DOHH2 (cell line): Measurements from ENCODE around the gene PIK3AP1.
A peak's percentile ranks its signal among the peaks of the same experiment; 100 is the strongest.
"Not testable (repeated sequence)": the region's sequence is repeated elsewhere in the genome, so short reads cannot be mapped to it uniquely, and the experiment has no call there.

Experiments
- H3F3A ChIP-seq: fragments of 200-600 bp; sonication (generic), shearing (Covaris generic); 2 replicates; pipeline ENCODE4 v1.6.0; 2016; ENCODE audit warnings: antibody characterized with exemption, mild to moderate bottlenecking; ENCODE audit not compliant: control insufficient read depth, insufficient read depth
- H3K27ac ChIP-seq: fragments of 200-600 bp; sonication (generic); 2 replicates; pipeline ENCODE4 v1.5.1; 2014; ENCODE audit warnings: low read depth, mild to moderate bottlenecking, low read length, moderate library complexity
- H3K27me3 ChIP-seq: fragments of 200-600 bp; sonication (generic); 2 replicates; pipeline ENCODE4 v1.6.1; 2014; ENCODE audit warnings: mild to moderate bottlenecking, low read length, mixed read lengths; ENCODE audit not compliant: control insufficient read depth
- H3K36me3 ChIP-seq: fragments of 200-600 bp; sonication (generic); 2 replicates; pipeline ENCODE4 v1.6.1; 2014; ENCODE audit warnings: mild to moderate bottlenecking, low read length, moderate library complexity, mixed read lengths; ENCODE audit not compliant: control insufficient read depth
- H3K4me1 ChIP-seq: fragments of 200-600 bp; sonication (generic); 2 replicates; pipeline ENCODE4 v1.6.1; 2014; ENCODE audit warnings: mild to moderate bottlenecking, low read length, mixed read lengths; ENCODE audit not compliant: control insufficient read depth
- H3K4me2 ChIP-seq: fragments of 200-600 bp; sonication (generic); 2 replicates; pipeline ENCODE4 v1.6.0; 2014; ENCODE audit warnings: mild to moderate bottlenecking, low read length, moderate library complexity
- H3K4me3 ChIP-seq: fragments of 200-600 bp; sonication (generic); 2 replicates; pipeline ENCODE4 v1.5.1; 2014; ENCODE audit warnings: mild to moderate bottlenecking, low read length, mixed read lengths
- H3K79me2 ChIP-seq: fragments of 200-600 bp; sonication (generic); 2 replicates; pipeline ENCODE4 v1.6.1; 2014; ENCODE audit warnings: mild to moderate bottlenecking, low read length, mixed read lengths; ENCODE audit not compliant: control insufficient read depth
- H3K9me2 ChIP-seq: fragments of 200-600 bp; sonication (generic); replicated peaks from 2 replicates; pipeline ENCODE4 v1.6.1; 2014; ENCODE audit warnings: mild to moderate bottlenecking, low read length, mixed read lengths; ENCODE audit not compliant: control insufficient read depth
- H3K9me3 ChIP-seq: fragments of 200-600 bp; sonication (generic); 2 replicates; pipeline ENCODE4 v1.6.1; 2014; ENCODE audit warnings: antibody characterized with exemption, low read length, mixed read lengths; ENCODE audit not compliant: control insufficient read depth, insufficient read depth
- H4K20me1 ChIP-seq: fragments of 200-600 bp; sonication (generic); 2 replicates; pipeline ENCODE4 v1.6.0; 2014; ENCODE audit warnings: low read depth, mild to moderate bottlenecking, antibody characterized with exemption, low read length, moderate library complexity; ENCODE audit not compliant: control insufficient read depth, insufficient read depth
- EZH2phosphoT487 ChIP-seq: fragments of 200-600 bp; sonication (generic); IDR thresholded peaks from 2 replicates; pipeline ENCODE4 v1.6.1; 2017; ENCODE audit warnings: borderline replicate concordance, mild to moderate bottlenecking, antibody characterized with exemption, low read length, moderate library complexity, mixed read lengths
- TF ChIP-seq, protein P1 (sequence below): fragments of 200-600 bp; sonication (generic); IDR thresholded peaks from one replicate; pipeline ENCODE4 v1.5.1; 2014; ENCODE audit warnings: antibody characterized with exemption, mild to moderate bottlenecking, low read depth, low read length; ENCODE audit not compliant: poor library complexity, severe bottlenecking

Gene PIK3AP1

DNA sequence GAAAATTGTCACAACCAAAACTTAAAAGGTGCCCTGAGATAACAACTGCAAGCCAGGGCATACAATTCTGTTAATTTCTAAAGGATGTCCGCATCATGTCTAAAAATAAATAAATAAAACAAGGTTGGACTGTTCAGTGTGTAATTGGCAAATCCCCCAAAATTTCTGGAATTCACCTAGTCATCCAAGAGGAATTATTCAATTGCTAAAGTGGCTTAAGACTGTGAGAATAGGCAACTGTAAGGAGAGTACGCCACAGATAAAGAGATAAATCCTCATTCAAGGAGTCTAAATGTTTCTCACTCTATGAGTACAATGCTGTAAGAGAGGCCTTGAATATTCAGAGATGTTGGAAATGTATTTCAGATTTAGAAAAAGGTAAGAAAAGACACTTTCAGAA is 37.2 kb downstream of the PIK3AP1 start:
- Histone ChIP-seq H3K27ac (0 out of 2 replicates have a peak overlapping the region, but pooled peaks have one; percentile 9), H4K20me1 (peaks cover 15% of the 10 kb centered on the region; the same call in 1 of the 2 replicates), H3K4me3 (no peak overlapping the region), H3K36me3 (peaks cover 79% of the 10 kb centered on the region), H3K9me2 (no peaks in the 10 kb centered on the region), H3F3A (peaks cover 37% of the 10 kb centered on the region), H3K27me3 (no peaks in the 10 kb centered on the region), H3K79me2 (peaks cover 99% of the 10 kb centered on the region), H3K4me2 (0 out of 2 replicates have a peak overlapping the region, but pooled peaks have one; percentile 4), H3K9me3 (no peaks in the 10 kb centered on the region), H3K4me1 (peaks cover 98% of the 10 kb centered on the region)
- TF ChIP-seq EZH2phosphoT487, result no peak
- TF ChIP-seq, protein P1, sequence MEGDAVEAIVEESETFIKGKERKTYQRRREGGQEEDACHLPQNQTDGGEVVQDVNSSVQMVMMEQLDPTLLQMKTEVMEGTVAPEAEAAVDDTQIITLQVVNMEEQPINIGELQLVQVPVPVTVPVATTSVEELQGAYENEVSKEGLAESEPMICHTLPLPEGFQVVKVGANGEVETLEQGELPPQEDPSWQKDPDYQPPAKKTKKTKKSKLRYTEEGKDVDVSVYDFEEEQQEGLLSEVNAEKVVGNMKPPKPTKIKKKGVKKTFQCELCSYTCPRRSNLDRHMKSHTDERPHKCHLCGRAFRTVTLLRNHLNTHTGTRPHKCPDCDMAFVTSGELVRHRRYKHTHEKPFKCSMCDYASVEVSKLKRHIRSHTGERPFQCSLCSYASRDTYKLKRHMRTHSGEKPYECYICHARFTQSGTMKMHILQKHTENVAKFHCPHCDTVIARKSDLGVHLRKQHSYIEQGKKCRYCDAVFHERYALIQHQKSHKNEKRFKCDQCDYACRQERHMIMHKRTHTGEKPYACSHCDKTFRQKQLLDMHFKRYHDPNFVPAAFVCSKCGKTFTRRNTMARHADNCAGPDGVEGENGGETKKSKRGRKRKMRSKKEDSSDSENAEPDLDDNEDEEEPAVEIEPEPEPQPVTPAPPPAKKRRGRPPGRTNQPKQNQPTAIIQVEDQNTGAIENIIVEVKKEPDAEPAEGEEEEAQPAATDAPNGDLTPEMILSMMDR, result no peak

DNA sequence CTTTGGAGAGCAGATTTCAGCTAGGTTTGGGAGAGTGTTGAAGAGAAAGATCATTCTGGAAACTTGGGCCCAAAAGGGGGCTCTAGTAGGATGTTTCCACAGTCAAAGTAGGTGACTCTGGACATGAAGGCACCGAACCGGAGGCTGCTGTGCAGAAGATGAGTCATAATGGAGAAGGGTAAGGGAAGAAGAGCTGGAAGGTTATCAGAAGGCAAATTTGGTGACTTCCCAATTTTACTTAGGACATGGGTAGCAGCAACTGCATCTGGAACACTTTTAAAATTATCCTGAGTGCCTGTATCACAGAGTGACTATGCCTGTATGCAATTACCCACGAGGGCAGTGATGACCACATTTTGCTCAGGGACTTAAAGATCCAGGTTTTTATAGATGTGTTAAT is 38.8 kb downstream of the PIK3AP1 start:
- no peaks in the 10 kb centered on the region for H3K27me3 ChIP-seq
- H3K9me3 ChIP-seq, result no peaks in the 10 kb centered on the region
- peaks cover 6% of the 10 kb centered on the region; the same call in 1 of the 2 replicates for H4K20me1 ChIP-seq
- peak overlapping the region; percentile 90 for H3K27ac ChIP-seq
- peaks cover 99% of the 10 kb centered on the region for H3K79me2 ChIP-seq
- no peaks in the 10 kb centered on the region for H3K9me2 ChIP-seq
- peaks cover 39% of the 10 kb centered on the region for H3F3A ChIP-seq
- H3K36me3 ChIP-seq, result peaks cover 79% of the 10 kb centered on the region
- H3K4me2 ChIP-seq, result no peak overlapping the region
- H3K4me3 ChIP-seq, result peak overlapping the region; percentile 11; the same call in 1 of the 2 replicates
- H3K4me1 ChIP-seq, result peaks cover 98% of the 10 kb centered on the region
- TF ChIP-seq EZH2phosphoT487, result no peak
- TF ChIP-seq, protein P1, result no peak

DNA sequence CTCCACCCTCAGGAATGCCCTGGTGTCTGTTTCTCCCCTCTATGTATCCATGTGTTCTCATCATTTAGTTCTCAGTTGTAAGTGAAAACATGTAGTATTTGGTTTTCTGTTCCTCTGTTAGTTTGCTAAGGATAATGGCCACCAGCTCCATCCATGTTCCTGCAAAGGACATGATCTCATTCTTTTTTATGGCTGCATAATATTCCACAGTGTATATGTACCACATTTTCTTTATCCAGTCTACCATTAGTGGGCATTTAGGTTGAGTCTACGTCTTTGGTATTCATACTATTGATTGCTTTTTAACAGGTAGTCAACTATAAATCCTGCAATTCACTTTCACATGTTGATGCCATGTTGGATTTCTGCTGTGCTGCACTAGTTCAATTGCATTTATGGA is 39.9 kb downstream of the PIK3AP1 start:
- H3K27ac ChIP-seq, result peak overlapping the region; percentile 90
- H3K36me3 ChIP-seq, result peaks cover 77% of the 10 kb centered on the region
- not testable (repeated sequence) for H3K27me3 ChIP-seq, H3K9me3 ChIP-seq, H3K9me2 ChIP-seq, H4K20me1 ChIP-seq
- peaks cover 50% of the 10 kb centered on the region for H3F3A ChIP-seq
- peak overlapping the region; percentile 62 for H3K4me3 ChIP-seq
- peaks cover 98% of the 10 kb centered on the region for H3K4me1 ChIP-seq
- peaks cover 99% of the 10 kb centered on the region for H3K79me2 ChIP-seq
- H3K4me2 ChIP-seq, result peak overlapping the region; percentile 72

- no peaks in the 10 kb centered on the region; the same call in 1 of the 2 replicates for H4K20me1 ChIP-seq
- peaks cover 65% of the 10 kb centered on the region for H3F3A ChIP-seq
- H3K4me3 ChIP-seq, result peak overlapping the region; percentile 62
- TF ChIP-seq EZH2phosphoT487, result no peak
- TF ChIP-seq, protein P1, result no peak
- H3K27ac ChIP-seq, result peak overlapping the region; percentile 90
- peaks cover 98% of the 10 kb centered on the region for H3K4me1 ChIP-seq
- H3K9me2 ChIP-seq, result no peaks in the 10 kb centered on the region
- H3K79me2 ChIP-seq, result peaks cover 99% of the 10 kb centered on the region
- no peaks in the 10 kb centered on the region for H3K27me3 ChIP-seq
- H3K4me2 ChIP-seq, result peak overlapping the region; percentile 72
- peaks cover 72% of the 10 kb centered on the region for H3K36me3 ChIP-seq
- H3K9me3 ChIP-seq, result no peaks in the 10 kb centered on the region
Observed at GRCh38 chr10:96678725-96679124, 41.6 kb downstream of the PIK3AP1 start.
